Activated CD4-positive, alpha-beta T cell treated with anti-CD3 and anti-CD28 coated beads for 24 hours (primary cell): Measurements from ENCODE around the gene POLR3E.
"Not testable (repeated sequence)": the region's sequence is repeated elsewhere in the genome, so short reads cannot be mapped to it uniquely, and the experiment has no call there.

ENCODE experiments used
- DNase-seq, 2 donors: peaks; one replicate each; pipeline ENCODE4 v3.0.0-alpha.2; 2020; ENCODE audit warnings: low read depth in 2 of 2

Gene POLR3E

GRCh38 chr16:22335668-22336246, 38.5 kb downstream of the POLR3E start:
- DNase-seq = no peak

DNA sequence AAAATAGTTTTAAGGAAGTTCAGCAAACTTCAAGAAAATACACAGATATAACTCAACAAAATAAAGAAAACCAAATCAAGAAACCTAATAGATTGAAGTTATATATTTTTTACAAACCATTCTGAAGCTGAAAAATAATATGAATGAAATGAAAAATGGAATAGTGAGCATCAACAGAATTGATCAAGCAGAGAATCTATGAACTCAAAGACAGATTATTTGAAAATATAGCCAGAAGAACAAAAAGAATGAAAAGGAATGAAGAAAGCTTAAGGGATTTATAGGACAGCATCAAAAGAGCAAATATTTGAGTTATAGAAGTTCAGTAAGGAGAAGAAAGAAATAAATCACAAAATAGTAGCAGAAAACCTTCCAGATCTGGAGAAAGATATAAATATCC, 39.4 kb downstream of the POLR3E start:
- no peak for DNase-seq

- no peak for DNase-seq
Measured at GRCh38 chr16:22337045-22337444, 39.8 kb downstream of the POLR3E start.

DNA sequence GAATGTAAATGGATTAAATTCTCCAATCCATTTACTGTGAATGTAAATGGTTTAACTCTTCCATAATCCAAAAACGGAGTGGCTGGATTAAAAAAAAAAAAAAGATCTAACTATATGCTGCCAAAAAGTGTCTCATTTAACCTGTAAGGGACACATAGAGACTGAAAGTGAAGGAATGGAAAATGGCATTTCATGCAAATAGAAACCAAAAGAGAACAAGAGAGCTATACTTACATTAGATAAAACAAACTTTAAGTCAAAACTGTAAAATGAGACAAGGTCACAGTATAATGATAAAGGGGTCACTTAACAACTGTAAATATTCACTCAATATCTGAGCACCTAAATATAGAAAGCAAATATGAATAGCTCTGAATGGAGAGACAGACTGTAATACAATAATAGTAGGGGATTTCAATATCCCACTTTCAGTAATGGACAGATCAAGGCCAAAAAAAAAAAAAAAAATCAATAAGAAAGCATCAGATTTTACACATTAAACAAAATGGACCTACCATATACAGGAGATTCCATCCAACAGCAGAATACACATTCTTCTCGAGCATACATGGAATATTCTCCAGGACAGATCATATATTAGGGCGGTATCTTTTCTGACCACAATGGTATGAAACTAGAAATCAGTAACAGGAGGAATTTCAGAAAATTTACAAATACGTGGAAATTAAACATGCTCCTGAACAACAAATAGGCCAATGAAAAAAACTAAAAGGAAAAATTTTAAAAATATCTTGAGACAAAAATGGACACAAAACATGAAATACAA, 40.8 kb downstream of the POLR3E start:
- no peak for DNase-seq

DNA sequence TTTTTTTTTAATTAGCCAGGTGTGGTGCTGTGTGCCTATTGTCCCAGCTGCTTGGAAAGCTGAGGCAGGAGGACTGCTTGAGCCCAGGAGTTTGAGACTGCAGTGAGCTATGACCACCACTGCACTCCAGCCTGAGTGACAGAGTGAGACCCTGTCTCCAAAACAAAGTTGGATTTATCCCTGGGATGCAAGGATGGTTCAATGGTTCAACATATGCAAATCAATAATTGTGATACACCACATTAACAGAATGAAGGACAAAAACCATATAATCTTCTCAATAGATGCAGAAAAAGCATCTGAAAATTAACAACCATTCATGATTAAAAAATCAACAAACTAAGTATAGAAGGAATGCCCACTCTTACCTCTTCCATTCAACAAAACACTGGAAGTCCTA, 43.7 kb downstream of the POLR3E start:
- DNase-seq = no peak

- DNase-seq = no peak
Measured at GRCh38 chr16:22342082-22342481, 44.9 kb downstream of the POLR3E start.

DNA sequence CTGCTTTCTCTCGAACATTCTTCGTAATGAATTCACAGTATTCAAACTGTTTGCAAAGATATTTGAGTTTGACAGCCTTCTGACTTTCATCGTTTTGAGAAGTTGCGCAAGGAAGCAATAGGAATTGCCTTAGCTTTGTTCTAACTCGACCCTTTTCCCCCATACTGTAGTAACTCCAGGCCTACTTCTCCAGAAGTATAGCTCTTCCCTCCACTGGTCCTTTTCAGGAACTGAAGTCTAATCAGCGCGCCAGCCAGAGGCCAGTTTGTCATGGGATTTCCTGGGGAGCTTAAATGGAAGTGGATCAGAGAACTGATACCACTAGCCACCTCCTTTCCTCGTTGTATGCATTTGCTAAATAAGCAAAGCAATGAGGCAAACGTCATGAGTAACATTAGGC, 49.3 kb downstream of the POLR3E start:
- DNase-seq = no peak

DNA sequence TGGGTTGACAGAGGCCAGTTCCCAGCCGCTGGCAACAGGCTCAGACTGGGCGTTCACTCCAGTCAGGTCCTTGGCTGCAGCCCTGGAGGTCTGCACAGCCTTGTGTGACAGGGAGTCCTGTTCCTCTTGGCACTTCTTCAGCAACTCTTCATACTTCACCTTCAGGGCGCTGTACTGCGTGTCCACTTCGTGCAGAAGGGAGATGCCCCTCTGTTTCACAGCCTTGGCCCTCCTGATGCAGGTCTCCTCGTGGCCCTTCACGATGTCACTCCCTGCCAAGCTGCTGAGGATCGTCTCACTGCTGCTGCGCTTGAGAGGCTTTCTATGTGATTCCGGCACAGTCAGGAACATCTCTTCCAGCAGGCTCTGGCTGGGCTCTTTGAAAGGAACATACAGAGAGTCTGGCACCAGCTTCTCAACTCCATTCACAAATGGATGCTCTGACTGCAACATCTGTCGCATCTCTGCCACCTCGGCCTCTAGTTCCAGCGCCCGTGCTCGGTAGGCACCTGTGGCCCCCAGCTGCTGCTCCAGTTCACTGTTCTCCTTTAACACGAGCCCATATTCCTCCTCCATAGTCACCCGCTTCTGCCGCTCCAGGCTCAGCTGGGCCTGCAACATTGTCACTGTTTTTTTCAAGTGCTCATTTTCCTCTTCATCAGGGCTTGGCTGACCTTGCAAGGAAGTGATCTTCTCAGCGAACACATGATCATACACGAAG, 50.1 kb downstream of the POLR3E start:
- DNase-seq = no peak

DNA sequence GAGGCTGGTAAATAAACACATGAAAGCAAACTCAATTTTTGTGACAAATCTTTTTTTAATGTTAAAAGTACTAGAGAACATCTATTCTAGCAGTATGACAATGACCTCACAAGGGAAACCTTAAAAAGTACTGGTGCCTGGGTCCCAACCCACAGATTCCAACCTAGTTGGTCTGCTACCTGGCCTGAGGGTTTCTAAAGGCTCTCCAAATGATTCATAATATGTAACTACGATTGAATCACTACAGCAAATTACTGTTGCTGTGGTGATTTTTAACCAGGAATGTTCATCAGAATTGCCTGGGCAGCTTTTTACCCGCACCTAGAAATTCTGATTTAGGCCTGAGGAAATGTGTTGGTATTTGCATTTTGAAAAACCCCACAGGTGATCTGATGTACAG, 51.1 kb downstream of the POLR3E start:
- no peak for DNase-seq

GRCh38 chr16:22351017-22351416, 53.8 kb downstream of the POLR3E start:
- DNase-seq = not testable (repeated sequence)

DNA sequence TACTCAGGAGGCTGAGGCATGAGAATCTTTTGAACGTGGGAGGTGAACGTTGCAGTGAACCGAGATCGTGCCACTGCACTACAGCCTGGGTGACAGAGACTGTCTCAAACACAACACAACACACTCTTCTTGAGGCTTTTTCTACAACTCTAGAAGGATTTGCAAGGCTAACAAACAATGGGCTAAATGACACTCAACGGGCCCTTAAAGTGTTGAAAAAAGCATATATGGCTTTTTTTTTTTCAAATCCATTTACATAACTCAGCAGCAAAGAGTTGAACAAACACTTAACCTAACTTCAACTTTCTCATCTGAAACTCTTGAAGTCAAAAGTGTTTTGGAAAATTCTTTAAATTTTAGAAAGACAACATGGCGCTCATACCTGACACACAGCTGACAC, 54.9 kb downstream of the POLR3E start:
- no peak for DNase-seq

GRCh38 chr16:22352723-22353122, 55.5 kb downstream of the POLR3E start:
- no peak for DNase-seq

- DNase-seq = no peak
Measured at GRCh38 chr16:22353191-22353919, 56.1 kb downstream of the POLR3E start.

GRCh38 chr16:22353933-22354541, 56.8 kb downstream of the POLR3E start:
- DNase-seq = no peak

GRCh38 chr16:22355487-22355908, 58.3 kb downstream of the POLR3E start:
- DNase-seq = no peak

DNA sequence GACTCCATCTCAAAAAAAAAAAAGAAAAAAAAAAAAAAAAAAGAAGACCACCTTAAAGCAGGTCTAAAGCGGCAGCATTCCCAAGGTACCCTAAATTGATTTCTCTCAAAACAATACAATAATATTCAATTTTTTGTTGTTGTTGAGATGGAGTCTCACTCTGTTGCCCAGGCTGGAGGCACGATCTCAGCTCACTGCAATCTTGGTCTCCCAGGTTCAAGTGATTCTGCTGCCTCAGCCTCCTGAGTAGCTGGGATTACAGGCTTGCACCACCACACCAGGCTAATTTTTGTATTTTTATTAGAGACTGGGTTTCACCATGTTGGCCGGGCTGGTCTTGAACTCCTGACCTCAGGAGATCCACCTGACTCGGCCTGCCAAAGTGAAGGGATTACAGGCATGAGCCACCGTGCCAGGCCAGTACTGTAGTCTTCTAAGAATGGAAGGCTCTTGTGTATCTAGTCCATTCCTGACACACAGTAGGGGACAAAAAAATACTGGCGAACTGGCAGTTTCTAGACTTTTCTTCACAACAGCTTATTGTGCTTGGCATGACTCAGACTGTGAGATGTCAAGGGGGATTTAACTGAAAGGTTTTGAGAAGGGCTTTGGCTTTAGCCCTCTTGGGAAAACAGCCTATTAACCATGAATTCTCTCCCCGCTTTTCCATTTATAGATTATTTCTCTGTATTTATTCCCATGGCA, 59.9 kb downstream of the POLR3E start:
- no peak for DNase-seq

- DNase-seq = no peak
Measured at GRCh38 chr16:22357635-22357971, 60.4 kb downstream of the POLR3E start.

GRCh38 chr16:22358000-22358399, 60.8 kb downstream of the POLR3E start:
- DNase-seq = no peak

GRCh38 chr16:22359679-22360078, 62.5 kb downstream of the POLR3E start:
- DNase-seq = no peak

DNA sequence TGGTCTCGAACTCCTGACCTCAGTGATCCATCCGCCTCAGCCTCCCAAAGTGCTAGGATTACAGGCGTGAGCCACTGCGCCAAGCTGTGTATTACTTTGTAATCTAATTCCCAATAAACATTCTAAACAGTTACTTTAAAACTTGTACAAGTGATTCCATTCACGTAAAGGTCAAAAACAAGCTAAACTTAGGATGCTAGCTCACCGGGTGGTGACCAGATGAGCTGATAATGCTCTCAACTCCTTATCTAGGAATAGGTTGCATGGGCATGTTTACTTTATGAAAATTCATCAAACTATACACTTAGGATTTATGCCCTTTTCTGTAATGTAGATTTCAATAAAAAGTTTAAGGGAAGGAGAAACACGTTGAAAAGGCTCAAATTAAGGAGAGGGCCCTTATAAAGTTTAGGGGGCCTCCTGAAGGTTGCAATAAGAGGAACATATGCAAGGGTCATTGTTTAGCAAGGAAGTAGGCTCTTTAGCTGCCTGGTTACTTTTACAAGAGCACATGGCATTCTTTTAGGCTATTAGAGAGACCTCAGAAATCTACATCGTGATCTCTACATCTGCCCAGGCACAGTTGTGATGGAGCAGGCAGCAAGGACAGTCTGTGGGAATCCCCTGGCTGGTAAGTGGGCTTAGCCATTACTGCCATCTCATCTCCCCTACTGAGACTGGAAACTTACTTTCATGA, 63.9 kb downstream of the POLR3E start:
- DNase-seq = no peak

DNA sequence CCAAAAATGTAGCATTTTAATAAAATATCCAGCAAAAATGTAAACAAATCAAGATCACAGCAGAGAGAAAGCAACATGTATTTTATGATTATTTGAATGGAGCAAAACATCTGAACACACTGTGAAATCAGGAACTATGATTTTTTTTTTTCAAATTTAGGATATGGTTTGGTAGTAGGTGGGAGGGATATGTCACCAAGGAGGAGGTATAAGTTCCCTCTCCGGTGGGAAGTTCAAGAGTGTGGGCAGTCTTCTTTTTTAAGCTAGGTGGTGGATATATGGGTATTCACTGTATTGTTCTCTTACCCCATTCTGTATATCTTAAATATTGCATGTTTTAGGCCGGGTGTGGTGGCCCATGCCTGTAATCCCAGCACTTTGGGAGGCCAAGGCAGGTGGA, 67.0 kb downstream of the POLR3E start:
- no peak for DNase-seq
